SU-DHL-6 (cell line): ENCODE measurements around the gene OTUD7B.

Experiments
- EZH2phosphoT487 ChIP-seq: fragments of 200-600 bp; sonication (generic), shearing (Covaris generic); conservative IDR thresholded peaks from 2 replicates; pipeline ENCODE4 v1.6.1; 2018; ENCODE audit warnings: mild to moderate bottlenecking, antibody characterized with exemption, low read length, moderate library complexity, mixed read lengths
- TF ChIP-seq, protein P1 (sequence below): fragments of 200-600 bp; sonication (generic); IDR thresholded peaks from one replicate; pipeline ENCODE4 v1.5.1; 2017; ENCODE audit warnings: antibody characterized with exemption, mild to moderate bottlenecking, low read length, moderate library complexity; ENCODE audit not compliant: insufficient read depth, poor library complexity, severe bottlenecking

DNA sequence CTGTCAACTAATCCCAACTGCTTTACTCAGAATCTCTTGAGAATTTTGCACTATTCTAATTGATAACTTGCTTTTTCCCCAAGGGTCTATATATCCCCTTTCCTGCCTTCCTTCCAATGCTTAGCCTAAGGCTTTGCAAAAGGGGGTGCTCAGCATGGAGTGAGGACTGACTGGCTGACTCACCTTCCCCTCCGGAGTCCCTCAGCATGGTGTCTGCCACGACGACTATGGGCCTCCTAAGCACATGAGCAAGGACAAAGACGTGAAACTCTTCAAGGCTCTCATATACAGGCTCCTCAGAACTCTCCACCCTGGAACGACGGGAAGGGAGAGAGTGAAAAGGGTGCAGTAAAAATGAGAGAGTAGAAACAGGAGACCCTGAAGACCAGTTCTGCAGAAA lies 60.6 kb downstream of the OTUD7B start:
- TF ChIP-seq, protein P1, sequence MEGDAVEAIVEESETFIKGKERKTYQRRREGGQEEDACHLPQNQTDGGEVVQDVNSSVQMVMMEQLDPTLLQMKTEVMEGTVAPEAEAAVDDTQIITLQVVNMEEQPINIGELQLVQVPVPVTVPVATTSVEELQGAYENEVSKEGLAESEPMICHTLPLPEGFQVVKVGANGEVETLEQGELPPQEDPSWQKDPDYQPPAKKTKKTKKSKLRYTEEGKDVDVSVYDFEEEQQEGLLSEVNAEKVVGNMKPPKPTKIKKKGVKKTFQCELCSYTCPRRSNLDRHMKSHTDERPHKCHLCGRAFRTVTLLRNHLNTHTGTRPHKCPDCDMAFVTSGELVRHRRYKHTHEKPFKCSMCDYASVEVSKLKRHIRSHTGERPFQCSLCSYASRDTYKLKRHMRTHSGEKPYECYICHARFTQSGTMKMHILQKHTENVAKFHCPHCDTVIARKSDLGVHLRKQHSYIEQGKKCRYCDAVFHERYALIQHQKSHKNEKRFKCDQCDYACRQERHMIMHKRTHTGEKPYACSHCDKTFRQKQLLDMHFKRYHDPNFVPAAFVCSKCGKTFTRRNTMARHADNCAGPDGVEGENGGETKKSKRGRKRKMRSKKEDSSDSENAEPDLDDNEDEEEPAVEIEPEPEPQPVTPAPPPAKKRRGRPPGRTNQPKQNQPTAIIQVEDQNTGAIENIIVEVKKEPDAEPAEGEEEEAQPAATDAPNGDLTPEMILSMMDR: no peak
- TF ChIP-seq EZH2phosphoT487: no peak
